Kidney glomerular epithelial cell (primary cell): ENCODE measurements around the gene RAB29.
A peak's percentile ranks its signal among the peaks of the same experiment; 100 is the strongest.
"Not testable (repeated sequence)": the region's sequence is repeated elsewhere in the genome, so short reads cannot be mapped to it uniquely, and the experiment has no call there.

Source experiments
- DNase-seq: peaks from one replicate; lab custom pipeline; 2025; lab: John Stamatoyannopoulos, UW

Gene RAB29, protein sequence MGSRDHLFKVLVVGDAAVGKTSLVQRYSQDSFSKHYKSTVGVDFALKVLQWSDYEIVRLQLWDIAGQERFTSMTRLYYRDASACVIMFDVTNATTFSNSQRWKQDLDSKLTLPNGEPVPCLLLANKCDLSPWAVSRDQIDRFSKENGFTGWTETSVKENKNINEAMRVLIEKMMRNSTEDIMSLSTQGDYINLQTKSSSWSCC

DNA sequence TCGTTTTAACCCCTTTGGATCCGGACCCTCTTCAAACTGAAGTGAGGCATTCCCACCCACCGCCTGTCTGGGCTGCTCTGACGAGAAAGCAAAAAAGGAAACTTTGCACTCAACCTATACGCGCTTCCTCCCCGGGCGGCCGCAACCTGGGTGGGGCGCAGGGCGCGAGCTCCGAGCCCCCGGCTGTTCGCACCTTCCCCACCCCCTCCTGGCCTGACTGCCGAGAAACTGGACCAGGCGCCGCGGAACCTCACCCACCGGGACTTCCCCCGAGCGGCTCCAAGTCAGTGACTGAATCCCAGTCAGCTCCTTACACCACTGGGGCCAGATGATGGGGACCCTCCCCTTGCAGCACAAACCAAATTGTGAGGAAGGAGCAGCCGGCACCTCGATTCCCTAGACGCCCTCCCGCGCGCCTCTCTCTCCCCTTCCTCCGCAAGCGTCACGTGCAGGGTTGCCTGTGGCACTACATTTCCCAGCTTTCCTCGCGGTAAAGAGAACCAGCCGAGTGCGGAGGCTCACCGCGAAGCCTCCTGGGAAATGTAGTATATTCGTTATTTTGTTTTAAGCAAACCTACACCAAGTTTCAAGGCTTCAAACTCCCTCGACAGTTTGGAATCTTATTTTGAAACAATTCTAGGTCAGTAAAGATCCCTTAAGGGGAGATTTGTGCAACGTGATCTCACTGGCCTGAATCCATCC, at the start of gene RAB29:
Gene RAB29 (minus strand): TSS at position 468 of the 702 bp plus-strand sequence. CDS start 526 bp downstream, outside the sequence.
- DNase-seq: peak; percentile 63

DNA sequence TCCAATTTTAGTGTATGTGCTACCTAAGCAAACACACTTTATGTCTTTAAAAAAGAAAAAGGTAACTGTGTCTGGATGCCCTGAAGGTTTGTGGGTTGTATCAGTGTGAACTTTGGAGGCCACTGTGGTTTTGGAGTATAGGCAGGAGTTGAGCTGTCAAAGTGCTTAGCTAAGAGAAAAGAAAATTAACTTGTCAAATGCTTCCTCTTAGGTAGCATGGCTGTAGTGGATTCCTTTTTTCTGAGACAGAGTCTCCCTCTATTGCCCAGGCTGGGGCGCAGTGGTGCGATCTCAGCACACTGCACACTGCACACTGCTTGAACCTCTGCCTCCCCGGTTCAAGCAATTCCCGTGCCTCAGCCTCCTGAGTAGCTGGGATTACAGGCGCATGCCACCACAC, 48.9 kb upstream of the RAB29 start:
- DNase-seq: no peak

DNA sequence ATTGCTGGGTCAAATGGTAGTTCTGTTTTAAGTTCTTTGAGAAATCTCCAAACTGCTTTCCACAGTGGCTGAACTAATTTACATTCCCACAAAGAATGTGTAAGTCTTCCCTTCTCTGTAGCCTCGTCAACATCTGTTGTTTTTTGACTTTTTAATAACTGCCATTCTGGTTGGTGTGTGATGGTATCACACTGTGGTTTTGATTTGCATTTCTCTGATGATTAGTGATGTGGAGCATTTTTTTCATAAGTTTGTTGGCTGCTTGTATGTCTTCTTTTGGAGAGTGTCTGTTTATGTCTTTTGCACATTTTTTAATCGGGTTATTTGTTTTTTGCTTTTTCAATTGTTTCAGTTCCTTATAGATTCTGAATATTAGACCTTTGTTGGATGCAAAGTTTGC, 48.0 kb upstream of the RAB29 start:
- not testable (repeated sequence) for DNase-seq

DNA sequence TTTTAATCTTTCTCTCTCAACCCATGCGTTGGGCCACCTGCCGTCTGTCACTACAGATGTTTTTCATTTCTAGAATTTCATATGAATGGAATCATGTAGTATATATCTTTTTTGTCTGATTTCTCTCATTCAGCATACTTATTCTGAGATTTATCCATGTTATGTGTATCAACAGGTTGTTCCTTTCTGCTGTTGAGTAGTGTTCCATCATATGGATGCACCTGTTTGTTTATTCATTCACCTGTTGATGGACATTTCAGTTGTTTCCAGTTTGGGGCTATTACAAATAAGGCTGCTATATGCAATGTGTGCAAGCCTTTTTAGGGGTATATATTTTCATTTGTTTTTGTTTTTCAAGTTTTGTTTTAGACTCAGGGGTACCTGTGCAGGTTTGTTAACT, 47.1 kb upstream of the RAB29 start:
- no peak for DNase-seq

DNA sequence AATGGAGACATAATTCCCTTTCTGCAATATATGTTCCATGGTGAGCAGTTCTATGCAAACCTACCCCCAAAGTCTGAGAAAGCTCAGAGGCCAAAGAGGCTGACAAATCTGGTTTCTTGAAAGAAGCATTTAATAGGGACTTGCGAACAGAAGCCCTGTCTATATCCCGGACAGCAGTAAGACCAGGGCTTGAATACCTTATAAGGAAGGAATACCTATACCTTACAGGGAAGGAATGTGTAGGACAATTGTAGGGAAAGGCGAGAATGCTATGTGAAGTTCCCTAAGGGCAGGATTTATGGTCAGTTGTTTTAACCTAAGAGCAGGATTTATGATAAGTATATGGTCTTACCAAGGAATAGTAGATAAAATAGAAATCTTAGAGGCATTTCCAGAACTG, 42.7 kb upstream of the RAB29 start:
- DNase-seq: no peak

DNA sequence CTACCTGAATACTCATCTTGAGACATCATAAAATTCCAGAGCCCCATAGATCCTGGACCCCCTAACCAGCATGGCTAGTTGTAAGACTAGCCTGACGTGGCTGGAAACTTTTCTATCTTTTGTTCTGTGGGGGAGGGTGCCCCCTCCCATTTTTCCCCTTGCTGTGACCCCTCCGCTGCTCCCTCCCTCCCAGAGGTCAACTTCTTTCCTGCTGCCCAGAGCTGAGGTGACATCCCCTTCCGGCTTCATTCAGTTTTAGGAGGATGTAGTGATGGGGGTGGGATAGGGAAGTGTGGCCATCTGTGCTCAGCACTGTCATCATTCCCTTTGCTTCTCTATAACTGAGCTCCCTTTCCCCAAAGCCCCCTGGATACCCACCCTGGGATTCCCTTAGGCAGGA, 42.1 kb upstream of the RAB29 start:
- DNase-seq: no peak

DNA sequence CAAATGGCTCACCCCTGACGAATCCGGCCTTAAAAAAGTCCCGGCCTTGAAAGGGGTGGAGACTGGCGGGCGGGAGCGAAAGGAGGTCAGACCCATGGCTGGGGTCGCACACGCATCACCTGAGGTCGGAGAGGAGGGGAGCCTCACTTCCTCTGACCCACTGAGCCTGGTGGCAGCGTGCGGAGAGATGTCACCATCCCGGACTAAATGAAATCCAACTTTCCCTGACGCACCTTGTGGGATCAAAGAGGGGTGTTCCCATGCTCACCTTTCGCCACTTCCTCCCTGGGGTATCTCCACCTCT, 38.4 kb upstream of the RAB29 start:
- no peak for DNase-seq

DNA sequence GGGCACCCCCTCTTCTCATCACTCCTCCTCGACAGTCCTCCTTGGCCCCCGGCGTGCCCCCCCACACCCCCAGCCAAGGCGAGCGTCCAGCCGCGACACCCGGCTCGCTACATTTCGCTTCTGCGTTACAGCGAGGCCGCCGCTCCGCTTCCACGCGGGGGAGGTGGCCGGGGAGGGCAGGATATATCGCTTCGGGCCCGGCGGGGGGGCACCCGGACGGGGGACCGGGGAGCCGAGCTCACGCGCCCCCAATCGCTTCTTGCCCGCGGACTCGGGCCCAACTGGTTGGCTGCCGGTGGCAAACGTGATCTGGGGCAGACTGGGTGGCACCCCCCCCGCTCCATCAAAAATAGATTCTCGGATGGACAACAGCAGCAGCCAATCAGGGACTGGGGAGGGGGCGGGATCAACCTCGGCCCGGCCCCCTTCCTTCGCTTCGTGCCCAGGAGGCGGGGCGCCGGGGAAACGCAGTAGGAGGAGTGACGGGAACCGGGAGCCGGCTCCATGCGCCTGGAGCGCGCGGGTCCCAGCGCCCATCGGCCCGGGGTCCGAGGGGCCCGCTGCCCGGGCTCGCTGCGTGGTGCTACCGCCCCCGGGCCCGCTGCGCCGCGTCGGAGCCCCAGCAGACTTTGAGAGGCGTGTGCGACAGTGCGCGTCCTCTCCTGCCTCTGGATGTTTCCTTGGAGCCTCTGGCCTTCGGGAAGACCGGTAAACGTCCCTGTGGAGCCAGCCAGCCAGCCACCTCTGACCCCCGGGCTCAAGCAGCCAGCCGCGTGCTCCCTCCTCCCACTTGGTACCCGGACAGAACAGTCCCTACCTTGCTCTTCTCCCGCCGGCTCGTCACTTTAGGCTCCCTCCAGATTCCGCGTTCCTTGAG, 37.8 kb upstream of the RAB29 start, which contains the start of gene SLC41A1:
Gene SLC41A1 (minus strand): TSS at position 321 of the 877 bp plus-strand sequence. CDS start 2,757 bp downstream, outside the sequence.
- DNase-seq: peak; percentile 93

DNA sequence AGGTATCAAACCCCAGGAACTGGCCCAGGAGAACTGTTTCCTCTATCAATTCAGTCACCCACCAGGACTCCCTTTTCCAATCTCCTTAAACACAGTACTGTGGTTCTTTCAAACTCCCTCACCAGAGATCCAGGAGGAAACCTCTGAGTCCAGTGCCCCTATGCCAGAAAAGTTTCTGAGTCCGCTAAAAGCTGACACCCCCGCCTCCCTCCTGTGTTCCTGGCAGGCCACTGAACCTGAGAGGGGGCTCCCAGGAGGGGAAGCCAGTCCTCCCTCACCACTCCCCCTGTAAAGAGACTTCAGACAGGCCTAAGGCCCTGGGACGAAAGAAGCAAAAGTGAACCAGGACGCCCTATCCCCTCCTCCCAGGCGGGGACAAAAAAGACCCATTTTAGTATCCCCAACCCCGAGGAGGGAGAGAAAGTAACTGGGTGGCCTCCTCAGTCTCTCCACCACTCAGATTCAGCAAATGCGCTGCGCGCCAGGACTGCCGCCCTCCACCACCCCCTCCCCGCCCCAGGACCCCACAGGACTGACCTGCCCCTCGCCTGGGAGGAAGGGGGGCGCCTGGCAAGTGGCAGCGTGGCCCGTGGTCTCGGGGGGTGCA, 37.1 kb upstream of the RAB29 start:
- no peak for DNase-seq

DNA sequence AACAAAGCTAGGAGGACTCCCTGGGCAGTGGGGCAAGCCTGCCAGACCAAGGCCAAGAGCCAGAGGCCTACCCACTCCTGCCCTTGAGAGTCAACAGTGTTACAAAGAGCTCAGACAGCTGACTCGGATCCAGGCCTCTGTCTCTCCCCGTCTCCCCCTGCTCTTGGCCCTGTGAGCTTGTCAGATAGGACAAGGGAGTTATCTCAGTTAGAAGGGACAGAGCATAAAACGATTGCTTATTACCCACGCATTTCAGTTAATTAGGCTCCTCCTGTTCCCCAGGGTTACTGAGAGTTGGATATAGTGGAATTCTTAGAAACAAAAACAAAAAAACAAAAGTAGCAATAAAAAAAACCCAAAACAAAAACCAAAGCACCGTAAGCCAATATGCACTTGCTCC, 36.4 kb upstream of the RAB29 start:
- no peak for DNase-seq

DNA sequence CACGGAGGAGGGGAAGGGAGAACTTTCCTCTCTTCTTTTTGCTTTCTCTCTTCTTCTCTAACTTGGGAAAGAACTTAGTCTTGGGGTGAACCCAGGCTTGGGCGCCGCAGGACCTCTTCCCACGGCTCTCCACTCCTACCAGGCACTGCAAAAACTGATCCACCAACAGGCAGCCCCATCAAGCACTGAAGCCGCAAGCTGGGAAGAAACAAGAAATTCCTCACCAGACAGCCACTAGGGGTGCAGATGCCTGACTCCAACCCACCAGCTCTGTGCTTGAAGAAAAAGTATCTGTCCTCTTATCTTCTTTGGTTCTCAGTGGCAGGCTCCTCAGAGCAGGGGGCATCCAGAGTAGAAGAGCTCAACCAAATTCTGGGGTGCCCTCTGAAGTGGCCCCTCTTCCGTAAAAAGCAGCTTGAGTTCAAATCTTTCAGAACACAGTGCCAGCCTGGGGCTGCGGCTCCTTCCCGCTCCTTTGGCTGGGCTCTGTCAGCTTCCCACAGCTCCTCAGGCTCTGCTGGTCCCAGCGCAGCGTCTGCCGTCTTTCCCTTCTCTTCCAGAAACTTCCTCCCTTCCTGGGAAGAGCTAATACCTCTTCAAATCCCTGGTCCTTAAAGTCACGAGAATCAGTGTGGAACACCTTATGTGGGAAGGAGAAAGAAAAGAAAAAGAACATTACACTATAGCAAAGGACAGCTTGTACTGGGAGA, 35.3 kb upstream of the RAB29 start:
- peak; percentile 9 for DNase-seq

DNA sequence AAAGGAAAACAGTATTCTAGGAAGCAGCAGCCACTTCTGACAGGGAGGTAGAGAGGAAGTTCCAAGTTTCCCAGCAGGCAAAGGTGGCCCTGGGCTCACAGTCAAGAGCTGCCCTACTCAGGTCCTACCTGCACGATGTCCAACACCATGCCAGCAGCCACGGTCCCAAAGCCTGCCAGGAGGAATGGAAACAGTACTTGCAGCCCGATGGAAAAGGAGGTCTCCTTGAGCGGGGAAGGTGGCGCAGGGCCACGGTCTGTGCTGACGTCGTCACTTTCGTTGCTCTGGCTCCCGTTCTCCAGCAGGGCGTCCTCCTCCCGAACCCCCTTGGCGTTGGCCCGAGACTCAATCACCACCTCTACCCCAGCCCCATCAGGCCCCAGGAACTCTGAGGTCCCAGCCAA, 34.7 kb upstream of the RAB29 start:
- DNase-seq: no peak

DNA sequence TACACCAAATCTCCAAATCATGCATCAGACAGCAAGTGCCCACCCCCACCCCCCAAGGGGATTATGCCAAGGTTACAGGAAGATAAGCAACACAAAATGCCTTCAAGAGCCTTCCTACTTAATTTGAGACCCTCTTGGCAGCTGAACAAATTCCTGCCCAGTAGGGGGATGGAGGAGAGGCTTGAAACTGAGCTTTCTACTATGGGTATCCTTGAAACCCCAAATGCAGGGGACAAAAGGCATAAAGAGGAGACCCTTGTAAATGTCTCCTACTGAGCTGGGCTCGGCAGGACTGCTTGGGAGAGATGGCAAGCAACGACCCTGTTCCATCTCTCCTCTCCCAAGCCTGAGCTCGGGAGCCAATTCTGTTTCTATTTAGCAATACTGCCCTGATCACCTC, 34.2 kb upstream of the RAB29 start:
- no peak for DNase-seq

DNA sequence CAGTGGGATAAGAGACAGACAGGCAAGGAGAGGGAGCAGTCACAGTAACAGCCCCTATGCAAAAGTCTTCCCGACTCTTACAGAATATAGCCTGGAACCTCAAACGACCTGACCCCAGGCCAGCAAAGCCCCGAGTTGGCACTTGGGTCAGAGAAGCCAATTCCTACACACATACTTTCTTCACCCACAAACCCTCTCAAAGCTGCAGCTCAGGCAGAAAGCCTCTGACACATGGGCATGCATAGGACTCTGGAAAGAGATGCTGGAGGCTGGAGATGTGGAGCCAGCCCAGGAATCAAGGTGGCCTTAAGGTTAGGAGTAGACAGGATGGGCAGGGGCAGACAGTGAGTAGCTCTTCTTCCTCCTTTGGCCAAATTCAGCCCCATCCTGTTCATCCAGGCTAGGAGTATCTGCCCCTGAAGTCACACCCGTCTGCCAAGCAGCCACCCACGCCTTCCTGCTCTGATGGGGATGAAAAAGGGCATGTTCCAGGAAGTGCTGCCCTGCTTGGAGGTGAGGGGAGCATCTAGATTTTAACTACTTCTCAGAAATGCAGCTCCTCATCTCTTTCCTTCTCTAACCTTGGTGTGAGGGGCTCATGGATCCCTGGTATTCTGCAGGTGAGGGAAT, 29.9 kb upstream of the RAB29 start:
- no peak for DNase-seq

DNA sequence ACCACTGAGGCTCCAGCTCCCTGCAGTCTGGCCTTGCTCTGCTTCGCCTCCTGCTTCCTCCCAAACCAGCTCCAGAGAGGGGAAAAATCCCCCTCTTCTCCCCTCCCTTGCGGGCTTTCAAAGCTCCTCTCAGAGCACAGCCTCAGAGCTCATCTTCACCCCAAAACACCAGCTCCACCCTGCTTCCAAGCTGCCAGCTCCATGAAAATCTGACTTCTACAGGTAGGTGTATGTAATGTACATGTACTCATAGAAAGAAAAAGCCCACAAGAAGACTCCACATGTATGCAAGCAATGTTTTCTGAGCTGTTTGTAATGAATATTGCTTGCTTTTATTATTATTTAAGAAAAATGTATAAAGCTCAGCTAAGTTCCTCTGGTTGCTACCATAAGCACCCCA, 29.3 kb upstream of the RAB29 start:
- DNase-seq: no peak

DNA sequence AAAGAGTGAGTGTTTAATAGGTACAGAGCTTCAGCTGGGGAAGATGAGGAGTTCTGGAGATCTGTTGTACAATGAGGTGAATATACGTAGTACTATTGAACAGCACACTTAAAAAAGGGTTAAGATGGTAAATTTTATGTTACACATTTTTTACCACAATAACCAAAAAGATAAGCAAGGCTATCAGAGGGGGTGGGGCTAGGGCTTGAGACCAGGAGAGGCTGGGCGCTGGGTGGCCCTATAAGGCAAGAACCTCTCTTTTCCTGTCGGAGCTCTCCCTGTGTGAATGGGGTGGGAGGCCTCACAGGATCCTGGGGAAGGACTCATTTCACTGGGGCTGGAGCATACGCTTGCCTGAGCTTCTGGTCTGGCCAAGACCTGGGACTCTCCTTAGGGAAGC, 28.7 kb upstream of the RAB29 start:
- DNase-seq: no peak

DNA sequence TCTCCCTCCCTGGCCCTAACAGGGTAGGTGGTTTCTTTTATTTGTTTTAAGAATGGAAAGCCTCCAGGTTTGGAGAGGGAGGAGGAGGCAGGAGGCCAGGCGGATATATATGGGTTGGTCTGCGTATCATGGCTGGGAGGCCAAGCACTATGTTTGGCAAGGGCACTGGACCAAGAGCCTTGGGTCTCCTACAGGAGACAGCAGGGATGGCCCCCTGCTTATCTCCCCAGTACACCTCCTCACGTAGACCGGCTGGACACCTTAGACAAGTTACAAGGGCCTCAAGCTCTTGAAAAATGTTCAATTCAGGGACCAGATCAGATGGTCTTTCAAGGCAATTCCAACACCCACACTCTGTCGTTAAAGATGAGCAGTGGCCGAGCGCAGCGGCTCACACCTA, 26.8 kb upstream of the RAB29 start:
- no peak for DNase-seq

DNA sequence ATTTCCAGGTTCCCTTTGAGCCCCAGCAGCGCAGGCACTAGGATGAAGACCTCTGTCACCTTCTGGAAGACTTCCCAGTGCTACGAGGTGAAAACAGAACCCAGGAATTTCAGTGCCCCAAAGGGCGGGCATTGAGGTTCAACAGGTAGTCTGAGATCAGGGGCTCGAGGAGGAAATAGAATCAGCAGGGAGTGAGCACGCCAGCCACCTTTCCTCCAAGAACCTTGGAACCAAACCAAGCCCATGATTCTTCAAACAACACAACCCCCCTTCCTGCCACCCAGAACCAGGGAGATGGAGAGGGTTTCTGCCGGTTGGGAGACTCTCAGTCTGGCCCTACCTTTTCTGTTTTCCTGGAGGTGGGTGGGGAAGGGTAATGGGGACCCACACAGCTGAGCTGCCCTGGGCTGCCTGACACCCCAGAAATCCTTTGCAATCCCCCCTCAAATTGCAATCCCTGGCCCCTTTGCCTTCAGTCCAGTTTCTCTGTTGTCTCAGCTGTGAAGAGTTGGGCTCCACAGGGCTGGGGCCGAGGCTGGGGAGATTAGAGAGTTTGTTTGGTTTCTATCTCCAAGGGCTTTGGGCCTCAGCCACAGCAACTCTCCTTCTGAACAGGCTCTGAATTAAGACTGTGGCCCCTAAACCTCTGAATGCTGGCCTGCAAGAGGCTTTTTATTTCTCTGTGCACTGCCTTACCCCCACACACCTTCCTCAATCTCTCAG, 25.9 kb upstream of the RAB29 start:
- DNase-seq: no peak

DNA sequence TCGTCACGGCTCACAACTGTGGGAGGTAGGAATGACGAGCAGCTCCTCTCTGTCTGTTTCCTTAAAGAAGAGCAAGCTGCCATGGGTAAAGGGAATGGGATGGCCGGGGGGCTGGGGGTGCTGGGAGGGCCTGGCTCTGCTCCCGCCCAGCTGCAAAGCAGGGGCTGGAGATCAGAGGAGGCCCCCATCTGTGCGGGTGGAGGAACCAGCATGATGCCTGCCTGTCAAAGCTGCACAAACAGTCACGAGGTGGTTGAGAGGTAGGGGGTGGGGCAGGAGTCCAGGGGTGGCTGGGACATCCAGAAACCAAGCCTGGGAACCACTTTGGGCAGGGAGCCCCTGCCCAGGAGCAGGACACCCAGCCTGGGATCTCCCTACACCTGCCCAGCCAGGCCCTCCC, 25.1 kb upstream of the RAB29 start:
- no peak for DNase-seq

DNA sequence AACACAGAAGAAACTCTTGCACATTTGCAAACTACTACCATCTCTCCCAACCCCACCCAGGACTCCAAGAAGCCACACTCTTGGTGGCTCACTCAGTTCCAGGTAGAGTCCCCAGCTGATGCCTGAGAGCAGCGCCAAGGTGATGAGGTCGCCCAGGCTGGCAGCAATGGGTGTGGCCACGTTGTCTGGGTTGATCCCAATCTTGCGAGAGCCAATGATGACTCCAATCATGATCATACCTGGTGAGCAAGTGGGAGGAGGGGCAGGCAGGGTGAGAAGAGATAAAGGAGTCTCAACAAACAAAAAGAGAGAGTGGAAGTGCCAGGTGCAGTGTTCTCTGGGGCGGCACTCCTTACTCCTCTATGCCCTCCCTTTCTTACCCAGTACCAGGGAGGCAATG, 23.3 kb upstream of the RAB29 start:
- no peak for DNase-seq

DNA sequence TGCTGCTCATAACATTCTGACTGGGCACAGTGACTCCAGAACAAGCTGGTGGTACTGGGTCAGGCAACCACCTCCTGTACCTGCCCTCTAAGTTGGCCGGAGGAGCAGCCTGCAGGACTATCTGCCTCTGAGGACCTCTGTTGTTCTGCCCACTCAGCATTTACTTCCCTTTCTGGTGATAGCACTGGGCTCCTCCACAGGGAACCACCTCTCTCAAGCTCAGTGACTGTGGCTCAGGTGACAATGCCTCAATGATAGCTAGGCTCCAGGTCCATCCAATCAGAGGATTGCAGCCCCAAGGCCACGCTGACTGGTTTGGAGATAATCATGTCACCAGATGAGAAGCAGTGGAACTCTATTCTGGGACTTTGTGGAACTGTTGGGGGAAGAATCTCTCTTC, 21.9 kb upstream of the RAB29 start:
- DNase-seq: no peak
